Activated CD4-positive, alpha-beta T cell treated with anti-CD3 and anti-CD28 coated beads for 36 hours (primary cell): Measurements from ENCODE around the gene ANKRD44. TPM values are rescaled to one million over a fixed set of nuclear protein-coding genes. Genes with fewer than 3 reads are reported as not detected.

Experiments
- ATAC-seq: fragments of 200-7000 bp; cut with Tn5 transposase; one replicate; pipeline ENCODE4 v1.10.0; 2021; ENCODE audit warnings: mild to moderate bottlenecking, moderate library complexity
- CTCF ChIA-PET: fragments of 350-600 bp; sonication (Branson Sonifier 250); formaldehyde crosslinking; loops from one replicate; lab custom pipeline; 2021; ENCODE audit warnings: antibody characterized with exemption; lab: Charles Lee
- POLR2A ChIA-PET: fragments of 350-600 bp; sonication (Branson Sonifier 250); formaldehyde crosslinking; loops from one replicate; lab custom pipeline; 2021; ENCODE audit warnings: antibody characterized with exemption, inconsistent platforms; lab: Charles Lee
- DNase-seq: peaks from one replicate; pipeline ENCODE4 v3.0.0-alpha.2; 2020
- H3K27ac Mint-ChIP-seq: one replicate; pipeline ENCODE4 v1.8.0; 2021; ENCODE audit warnings: mixed read lengths
- H3K27me3 Mint-ChIP-seq: one replicate; pipeline ENCODE4 v1.8.0; 2021; ENCODE audit warnings: mixed read lengths
- H3K36me3 Mint-ChIP-seq: one replicate; pipeline ENCODE4 v1.8.0; 2021; ENCODE audit warnings: low read depth, mixed read lengths
- H3K4me1 Mint-ChIP-seq: one replicate; pipeline ENCODE4 v1.8.0; 2021; ENCODE audit warnings: mixed read lengths
- H3K4me3 Mint-ChIP-seq: one replicate; pipeline ENCODE4 v1.8.0; 2021; ENCODE audit warnings: mild to moderate bottlenecking, moderate library complexity, mixed read lengths
- H3K9me3 Mint-ChIP-seq: one replicate; pipeline ENCODE4 v1.8.0; 2021; ENCODE audit warnings: low read depth, mixed read lengths
- intact Hi-C, 2 experiments: fragments of 100-400 bp; cut with DNase I in 1 of 2; cut with micrococcal nuclease in 1 of 2; formaldehyde crosslinking; loops; one replicate each; pipeline versions ENCODE4 v1.14.2 to v1.15.1; 2022 to 2024; cut with DNase I, micrococcal nuclease
- total RNA-seq, 2 experiments: library from RNA; stranded (reverse); gene quantifications; one replicate each; pipeline ENCODE4 v1.2.3, GENCODE V29; 2021

Gene ANKRD44
- total RNA-seq, 2 experiments from 2014 or later, result 122 to 181 TPM

DNA sequence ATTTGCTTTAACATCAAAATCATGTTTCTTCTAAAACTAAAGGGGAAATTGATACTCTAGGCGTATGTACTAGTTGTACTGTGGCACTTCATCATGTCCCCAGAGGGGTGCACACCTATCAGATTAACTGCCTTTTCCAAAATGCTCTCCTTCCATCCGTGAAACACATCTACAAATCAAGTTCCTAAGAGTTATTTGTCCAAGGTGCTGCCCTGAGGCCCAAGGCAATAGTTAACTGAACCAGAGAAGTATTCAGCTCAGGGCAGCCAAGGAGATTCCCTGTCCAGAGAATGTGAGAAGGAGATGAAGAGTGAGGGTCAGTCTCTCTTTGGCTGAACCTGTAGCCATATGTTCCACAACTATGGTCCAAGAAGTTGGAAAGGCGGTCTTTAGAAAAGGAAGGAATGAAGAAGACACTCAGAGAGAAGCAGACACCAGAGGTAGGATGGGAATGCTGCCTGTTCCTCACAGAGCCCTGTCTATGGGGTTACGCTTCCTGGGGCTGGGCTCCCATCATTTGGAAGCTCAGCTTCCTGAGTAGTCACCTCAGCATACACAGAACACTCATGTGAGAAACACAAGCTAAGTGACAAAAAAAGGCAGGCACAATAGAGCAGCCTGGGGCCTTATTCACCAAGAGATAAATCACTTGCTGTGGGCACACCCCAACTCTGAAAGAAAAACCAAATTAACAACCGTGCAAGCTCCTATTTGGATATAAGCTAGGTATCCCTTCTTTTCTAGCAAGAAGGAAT lies 55.6 kb downstream of the ANKRD44 start:
- Mint-ChIP-seq H3K9me3 (no peaks in the 10 kb centered on the region), H3K4me3 (peak overlapping the region; percentile 75), H3K27me3 (no peaks in the 10 kb centered on the region), H3K27ac (peak overlapping the region; percentile 96), H3K4me1 (peaks cover 83% of the 10 kb centered on the region), H3K36me3 (peaks cover 12% of the 10 kb centered on the region)
- intact Hi-C loops, result loop anchor here in 1 of 2 experiments (2.0 kb wide), 1 partner anchor 16 kb away; no protein-coding TSS in a partner anchor
- peak; percentile 61 for ATAC-seq
- POLR2A ChIA-PET, result interaction anchor here (0.6 to 1.0 kb wide), 4 partner anchors 17 to 74 kb away, joined by 3 to 13 read pairs (median 4); no protein-coding TSS in a partner anchor
- DNase-seq, result peak; percentile 45
- CTCF ChIA-PET, result interaction anchor here (0.6 to 1.7 kb wide), 11 partner anchors 10 to 141 kb away, joined by 3 to 7 read pairs (median 4); no protein-coding TSS in a partner anchor

DNA sequence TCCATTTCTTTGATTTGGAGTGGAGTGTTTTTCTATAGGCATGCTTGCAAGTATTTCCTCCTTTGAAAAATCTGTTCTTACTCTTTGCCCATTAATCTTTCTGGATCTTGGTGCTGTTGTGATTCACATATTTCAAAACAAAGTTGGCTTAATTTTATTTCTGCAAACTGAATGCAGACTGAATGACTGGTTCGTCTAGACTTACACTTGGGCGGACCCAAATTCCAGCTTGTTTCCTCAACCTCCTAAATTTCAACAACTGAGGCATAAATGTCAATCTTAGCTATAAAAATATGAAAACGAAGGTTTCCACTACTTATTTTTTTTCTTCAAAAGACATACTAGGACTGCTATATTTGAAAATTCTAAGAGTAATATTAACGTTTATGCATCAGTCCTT lies 59.0 kb downstream of the ANKRD44 start:
- H3K27me3 Mint-ChIP-seq, result no peaks in the 10 kb centered on the region
- ChIA-PET CTCF (interaction anchor here (0.7 to 1.7 kb wide), 7 partner anchors 11 to 138 kb away, joined by 3 to 6 read pairs (median 3); no protein-coding TSS in a partner anchor), POLR2A (no interaction called here)
- ATAC-seq, result no peak
- no peaks in the 10 kb centered on the region for H3K9me3 Mint-ChIP-seq
- H3K27ac Mint-ChIP-seq, result no peak overlapping the region
- peaks cover 18% of the 10 kb centered on the region for H3K36me3 Mint-ChIP-seq
- H3K4me3 Mint-ChIP-seq, result no peak overlapping the region
- peaks cover 86% of the 10 kb centered on the region for H3K4me1 Mint-ChIP-seq
- intact Hi-C loops, result no loop called here
- no peak for DNase-seq

DNA sequence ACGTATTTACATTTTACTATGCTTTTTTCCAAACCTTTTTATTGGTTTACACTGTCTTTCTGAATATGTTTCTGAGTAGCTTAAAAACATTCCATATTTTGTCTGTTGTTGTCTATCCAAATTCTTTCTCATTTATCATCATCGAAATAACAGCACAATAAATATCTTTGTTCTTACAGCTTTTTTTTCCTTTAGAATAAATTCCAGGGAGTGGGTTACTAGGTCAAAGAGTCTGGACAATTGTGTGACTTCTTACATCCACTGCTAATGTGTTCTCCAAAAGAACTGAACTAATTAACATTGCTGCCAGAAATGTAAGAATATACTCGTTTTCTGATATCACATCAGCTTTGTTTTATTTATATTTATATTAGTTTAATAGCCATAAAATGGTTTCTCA lies 59.4 kb downstream of the ANKRD44 start:
- Mint-ChIP-seq H3K36me3 (peaks cover 20% of the 10 kb centered on the region), H3K9me3 (no peaks in the 10 kb centered on the region), H3K27me3 (no peaks in the 10 kb centered on the region), H3K4me1 (peaks cover 85% of the 10 kb centered on the region), H3K27ac (peak overlapping the region; percentile 26), H3K4me3 (no peak overlapping the region)
- ChIA-PET POLR2A (no interaction called here), CTCF (interaction anchor here (0.7 to 1.7 kb wide), 7 partner anchors 11 to 58 kb away, joined by 3 to 6 read pairs (median 3); no protein-coding TSS in a partner anchor)
- DNase-seq (no peak), ATAC-seq (no peak)
- intact Hi-C loops, result no loop called here

DNA sequence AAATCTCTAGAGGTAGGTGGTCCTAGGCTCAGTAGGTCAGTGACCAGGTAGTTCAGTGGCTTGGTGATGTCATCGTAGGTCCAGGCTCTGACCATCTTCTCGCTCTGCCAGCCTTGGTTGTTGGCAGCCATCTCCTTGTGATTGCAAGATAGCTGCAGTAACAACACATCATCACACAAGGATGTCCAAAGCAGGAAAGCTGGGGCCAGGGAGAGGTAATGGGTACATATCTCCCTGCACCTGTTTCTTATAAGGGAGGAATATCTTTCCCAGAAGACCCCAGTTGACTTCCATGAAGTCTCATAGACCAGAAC lies 60.5 kb downstream of the ANKRD44 start:
- Mint-ChIP-seq H3K27me3 (no peaks in the 10 kb centered on the region), H3K4me3 (peak overlapping the region; percentile 51), H3K36me3 (peaks cover 22% of the 10 kb centered on the region), H3K9me3 (no peaks in the 10 kb centered on the region), H3K27ac (peak overlapping the region; percentile 75), H3K4me1 (peaks cover 81% of the 10 kb centered on the region)
- intact Hi-C loops, result no loop called here
- POLR2A ChIA-PET, result no interaction called here
- CTCF ChIA-PET, result interaction anchor here (0.7 to 2.1 kb wide), 4 partner anchors 44 to 59 kb away, joined by 3 to 6 read pairs (median 4); no protein-coding TSS in a partner anchor
- DNase-seq (no peak), ATAC-seq (no peak)

DNA sequence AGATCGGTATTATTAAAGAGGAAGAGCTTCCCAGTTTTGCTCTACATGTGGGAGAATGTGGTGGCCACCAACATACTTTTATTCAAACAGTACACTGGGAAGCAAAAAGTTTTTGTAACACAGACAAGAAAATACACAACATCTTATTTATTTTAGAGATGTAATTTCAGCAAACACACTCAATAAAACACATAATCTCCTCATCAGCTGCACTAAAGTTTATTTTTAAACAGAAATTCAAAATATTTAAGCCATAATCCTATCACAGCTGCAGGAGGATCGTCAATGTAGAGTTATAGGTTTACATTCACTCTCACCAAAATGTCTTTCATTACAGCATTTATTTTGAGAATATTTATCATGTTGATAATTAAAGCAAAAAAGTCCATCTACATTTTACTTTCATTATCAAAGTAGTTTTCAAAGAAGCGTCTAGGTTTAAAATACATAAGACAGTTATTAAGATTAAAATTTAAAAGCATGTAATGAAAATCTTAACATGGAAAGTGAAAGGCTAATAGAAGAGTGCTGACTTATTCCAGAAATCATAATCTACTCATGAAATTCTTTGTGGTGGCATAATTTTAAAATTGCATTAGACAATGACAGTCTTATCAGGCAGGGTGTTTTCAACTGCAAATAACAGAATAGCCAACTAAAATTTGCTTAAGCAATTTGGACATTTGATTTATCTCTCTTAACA lies 61.0 kb downstream of the ANKRD44 start:
- no peaks in the 10 kb centered on the region for H3K27me3 Mint-ChIP-seq
- no peaks in the 10 kb centered on the region for H3K9me3 Mint-ChIP-seq
- intact Hi-C loops, result no loop called here
- H3K36me3 Mint-ChIP-seq, result peaks cover 22% of the 10 kb centered on the region
- ATAC-seq, result no peak
- POLR2A ChIA-PET, result no interaction called here
- H3K27ac Mint-ChIP-seq, result peak overlapping the region; percentile 81
- H3K4me3 Mint-ChIP-seq, result peak overlapping the region; percentile 51
- DNase-seq, result no peak
- CTCF ChIA-PET, result interaction anchor here (0.6 to 2.1 kb wide), 8 partner anchors 9 to 106 kb away, joined by 3 to 5 read pairs (median 3); no protein-coding TSS in a partner anchor
- H3K4me1 Mint-ChIP-seq, result peaks cover 81% of the 10 kb centered on the region

DNA sequence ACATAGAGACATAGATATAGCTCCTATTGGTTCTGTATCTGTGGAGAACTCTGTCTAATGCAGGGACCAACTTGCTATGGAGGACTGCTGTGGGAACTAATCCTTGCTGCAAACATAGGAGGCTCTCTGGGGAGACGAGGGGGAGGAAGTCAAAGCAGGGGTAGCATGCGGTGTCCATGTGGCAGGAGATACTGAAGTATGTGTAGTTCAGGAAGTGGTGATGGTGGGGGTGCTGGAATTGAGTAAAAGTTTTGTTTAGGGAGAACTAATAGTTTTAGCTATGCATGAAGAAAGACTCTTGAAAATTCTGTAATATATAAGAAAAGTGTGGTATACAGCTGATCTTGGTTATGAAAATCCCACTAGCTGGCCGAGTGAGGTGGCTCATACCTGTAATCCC lies 62.0 kb downstream of the ANKRD44 start:
- ATAC-seq (peak; percentile 57), DNase-seq (peak; percentile 57)
- POLR2A ChIA-PET, result no interaction called here
- Mint-ChIP-seq H3K9me3 (peaks cover 5% of the 10 kb centered on the region), H3K27me3 (no peaks in the 10 kb centered on the region), H3K4me3 (peak overlapping the region; percentile 26), H3K36me3 (peaks cover 30% of the 10 kb centered on the region), H3K4me1 (peaks cover 81% of the 10 kb centered on the region), H3K27ac (peak overlapping the region; percentile 81)
- CTCF ChIA-PET, result interaction anchor here (0.6 to 2.1 kb wide), 8 partner anchors 8 to 107 kb away, joined by 3 to 5 read pairs (median 3); no protein-coding TSS in a partner anchor
- intact Hi-C loops, result loop anchor here in 1 of 2 experiments (1.0 kb wide), 1 partner anchor 8 kb away; no protein-coding TSS in a partner anchor

DNA sequence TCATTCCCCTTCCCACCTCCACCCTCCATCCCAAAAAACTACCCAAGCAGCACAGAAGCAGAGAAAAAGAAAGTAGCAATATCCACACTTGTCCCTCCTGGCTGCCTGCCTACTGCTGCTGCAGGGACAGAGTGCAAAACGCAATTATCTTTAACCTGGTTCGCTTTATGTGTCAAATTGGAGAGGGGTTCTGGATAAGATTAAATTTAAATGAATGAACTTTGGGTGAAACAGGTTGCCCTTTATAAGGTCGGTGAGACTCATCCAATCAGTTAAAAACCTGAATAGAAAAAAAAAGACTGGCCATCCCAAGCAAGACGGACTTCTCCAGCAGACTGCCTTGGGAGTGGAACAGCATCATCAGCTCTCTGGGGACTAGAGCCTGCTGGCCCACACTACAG lies 62.6 kb downstream of the ANKRD44 start:
- no peak for ATAC-seq
- CTCF ChIA-PET, result interaction anchor here (0.9 to 2.1 kb wide), 4 partner anchors 13 to 107 kb away, joined by 3 to 5 read pairs (median 3); no protein-coding TSS in a partner anchor
- peaks cover 8% of the 10 kb centered on the region for H3K9me3 Mint-ChIP-seq
- intact Hi-C loops, result loop anchor here in 1 of 2 experiments (1.0 kb wide), 1 partner anchor 8 kb away; no protein-coding TSS in a partner anchor
- peaks cover 33% of the 10 kb centered on the region for H3K36me3 Mint-ChIP-seq
- H3K27ac Mint-ChIP-seq, result peak overlapping the region; percentile 85
- POLR2A ChIA-PET, result no interaction called here
- no peak overlapping the region for H3K4me3 Mint-ChIP-seq
- DNase-seq, result no peak
- no peaks in the 10 kb centered on the region for H3K27me3 Mint-ChIP-seq
- peaks cover 82% of the 10 kb centered on the region for H3K4me1 Mint-ChIP-seq

DNA sequence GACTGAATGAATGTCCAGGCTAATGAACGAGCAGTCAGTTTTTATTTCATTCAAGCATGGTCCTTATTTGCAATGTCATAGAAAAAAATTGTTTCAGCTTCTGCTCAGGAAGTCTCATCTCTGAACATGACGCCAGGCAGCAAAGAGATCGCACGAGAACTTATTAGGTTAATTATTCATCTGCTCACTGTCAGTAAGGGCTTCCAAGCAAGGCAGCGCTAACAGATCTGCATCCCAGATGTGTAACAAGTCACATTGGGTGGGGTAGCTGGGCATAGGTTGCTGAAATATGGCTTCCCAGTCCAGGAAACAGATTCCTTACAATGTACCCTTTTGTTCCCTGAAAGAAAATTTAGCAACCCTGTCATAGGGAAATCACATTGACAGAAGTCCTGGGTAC lies 63.5 kb downstream of the ANKRD44 start:
- ChIA-PET POLR2A (interaction anchor here (0.5 to 0.6 kb wide), 2 partner anchors 71 to 130 kb away, joined by 3 to 5 read pairs; no protein-coding TSS in a partner anchor), CTCF (no interaction called here)
- Mint-ChIP-seq H3K4me3 (peak overlapping the region; percentile 11), H3K4me1 (peaks cover 86% of the 10 kb centered on the region), H3K27me3 (no peaks in the 10 kb centered on the region), H3K9me3 (peaks cover 8% of the 10 kb centered on the region), H3K36me3 (peaks cover 33% of the 10 kb centered on the region), H3K27ac (peak overlapping the region; percentile 85)
- ATAC-seq (no peak), DNase-seq (no peak)
- intact Hi-C loops, result no loop called here

DNA sequence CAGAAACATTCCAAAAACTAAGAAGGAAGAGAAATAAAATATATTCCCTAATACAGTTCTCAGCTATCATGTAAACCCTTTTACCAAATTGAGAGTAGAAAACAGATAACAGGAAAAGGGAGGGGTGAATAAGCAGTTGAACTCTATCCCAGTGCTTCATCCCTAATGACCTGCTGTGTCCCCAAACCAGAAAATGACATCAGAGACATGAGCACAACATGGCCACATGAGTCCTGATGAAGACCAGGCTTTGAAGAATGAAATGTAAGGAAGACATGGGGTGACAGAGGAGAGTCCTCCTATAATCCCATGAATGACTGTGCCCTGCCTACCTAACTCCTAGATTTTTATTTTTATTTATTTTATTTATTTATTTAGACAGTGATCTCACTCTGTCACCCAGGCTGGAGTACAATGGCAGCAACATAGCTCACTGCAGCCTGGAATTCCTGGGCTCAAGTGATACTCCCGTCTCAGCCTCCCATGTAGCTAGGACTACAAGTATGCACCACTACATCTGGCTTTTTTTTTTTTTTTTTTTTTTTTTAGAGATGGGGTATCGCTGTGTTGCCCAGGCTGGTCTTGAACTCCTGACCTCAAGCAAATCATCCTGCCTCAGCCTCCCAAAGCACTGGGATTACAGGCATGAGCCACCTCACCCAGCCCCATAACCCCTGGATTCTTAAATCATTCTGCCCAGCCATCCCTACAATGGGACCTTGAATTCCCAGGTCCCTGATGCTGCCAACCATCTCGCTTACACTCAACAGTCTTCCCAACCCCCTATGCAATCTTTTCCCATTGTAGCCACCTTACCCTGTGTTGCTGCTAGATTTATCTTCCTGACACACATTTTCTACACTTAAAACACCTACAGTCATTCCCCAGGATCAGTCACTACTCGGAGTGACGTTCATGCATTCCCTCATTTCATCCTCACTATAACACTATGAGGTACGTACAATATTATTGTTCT lies 64.5 kb downstream of the ANKRD44 start:
- Mint-ChIP-seq H3K36me3 (peaks cover 33% of the 10 kb centered on the region), H3K4me1 (peaks cover 81% of the 10 kb centered on the region), H3K4me3 (no peak overlapping the region), H3K9me3 (peaks cover 8% of the 10 kb centered on the region), H3K27ac (peak overlapping the region; percentile 85), H3K27me3 (no peaks in the 10 kb centered on the region)
- POLR2A ChIA-PET, result no interaction called here
- intact Hi-C loops, result no loop called here
- ATAC-seq, result no peak
- DNase-seq, result no peak
- CTCF ChIA-PET, result interaction anchor here (0.7 to 0.8 kb wide), 2 partner anchors 41 to 75 kb away, joined by 3 read pairs; no protein-coding TSS in a partner anchor

DNA sequence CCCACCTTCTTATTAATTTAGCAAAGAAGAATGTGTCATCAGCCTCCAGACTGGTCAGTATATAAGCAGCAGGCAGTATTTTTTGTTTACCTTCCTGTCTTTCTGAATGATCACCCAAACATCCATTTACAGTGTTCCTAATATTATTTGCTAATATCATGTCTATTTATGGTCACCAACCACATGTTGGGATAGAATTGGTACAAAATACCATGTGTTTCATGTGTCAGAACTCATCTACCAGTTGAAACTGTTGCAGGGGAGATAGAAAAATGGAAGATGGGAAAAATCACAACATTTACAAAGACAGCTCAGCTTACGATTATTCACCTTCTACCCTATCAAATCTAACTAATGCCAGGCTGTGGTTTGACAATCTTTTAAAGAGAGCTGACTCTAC lies 66.2 kb downstream of the ANKRD44 start:
- H3K9me3 Mint-ChIP-seq, result peaks cover 8% of the 10 kb centered on the region
- DNase-seq (no peak), ATAC-seq (no peak)
- ChIA-PET POLR2A (no interaction called here), CTCF (interaction anchor here (0.7 to 2.3 kb wide), 8 partner anchors 8 to 117 kb away, joined by 3 to 11 read pairs (median 4); no protein-coding TSS in a partner anchor)
- H3K27me3 Mint-ChIP-seq, result no peaks in the 10 kb centered on the region
- peak overlapping the region; percentile 82 for H3K27ac Mint-ChIP-seq
- H3K4me1 Mint-ChIP-seq, result peaks cover 79% of the 10 kb centered on the region
- intact Hi-C loops, result no loop called here
- peaks cover 33% of the 10 kb centered on the region for H3K36me3 Mint-ChIP-seq
- H3K4me3 Mint-ChIP-seq, result no peak overlapping the region
